Activated CD8-positive, alpha-beta memory T cell treated with anti-CD3 and anti-CD28 coated beads, Interleukin-2, amount 50 U/mL, for 1 hour (primary cell): Measurements from ENCODE around the gene AMIGO3.
"Not testable (repeated sequence)": the region's sequence is repeated elsewhere in the genome, so short reads cannot be mapped to it uniquely, and the experiment has no call there.

Experiments
- DNase-seq: peaks from one replicate; pipeline ENCODE4 v3.0.0-alpha.2; 2020; ENCODE audit errors: extremely low read depth

The AMIGO3 gene

GRCh38 chr3:49712166-49712565 lies 7.3 kb downstream of the AMIGO3 start:
- no peak for DNase-seq

- DNase-seq, result no peak
These were observed 8.0 kb downstream of the AMIGO3 start for GRCh38 chr3:49711489-49711888.

- DNase-seq, result no peak
These were observed 9.6 kb downstream of the AMIGO3 start for GRCh38 chr3:49709852-49710251.

- DNase-seq, result no peak
These were observed 12.4 kb downstream of the AMIGO3 start for GRCh38 chr3:49707113-49707480.

GRCh38 chr3:49706456-49707112 lies 12.9 kb downstream of the AMIGO3 start:
- no peak for DNase-seq

GRCh38 chr3:49705390-49705960 lies 14.0 kb downstream of the AMIGO3 start:
- no peak for DNase-seq

GRCh38 chr3:49704629-49705028 lies 14.9 kb downstream of the AMIGO3 start:
- no peak for DNase-seq

- no peak for DNase-seq
These were observed 15.5 kb downstream of the AMIGO3 start for GRCh38 chr3:49703956-49704355.

GRCh38 chr3:49703443-49703927 lies 16.0 kb downstream of the AMIGO3 start:
- DNase-seq, result peak; percentile 24

- no peak for DNase-seq
These were observed 16.8 kb downstream of the AMIGO3 start for GRCh38 chr3:49702672-49703071.

- no peak for DNase-seq
These were observed 18.0 kb downstream of the AMIGO3 start for GRCh38 chr3:49701388-49702077.

GRCh38 chr3:49700453-49701128 lies 18.9 kb downstream of the AMIGO3 start:
- no peak for DNase-seq

GRCh38 chr3:49700014-49700413 lies 19.5 kb downstream of the AMIGO3 start:
- DNase-seq, result no peak

GRCh38 chr3:49699281-49699979 lies 20.1 kb downstream of the AMIGO3 start:
- no peak for DNase-seq

- not testable (repeated sequence) for DNase-seq
These were observed 24.0 kb downstream of the AMIGO3 start for GRCh38 chr3:49695350-49696015.

GRCh38 chr3:49694409-49695070 lies 24.9 kb downstream of the AMIGO3 start:
- DNase-seq, result not testable (repeated sequence)

- not testable (repeated sequence) for DNase-seq
These were observed 28.0 kb downstream of the AMIGO3 start for GRCh38 chr3:49691481-49691880.

GRCh38 chr3:49690856-49691255 lies 28.6 kb downstream of the AMIGO3 start:
- not testable (repeated sequence) for DNase-seq

GRCh38 chr3:49689908-49690624 lies 29.4 kb downstream of the AMIGO3 start:
- DNase-seq, result not testable (repeated sequence)
